ENCODE data around the gene ATP12A.

DNA sequence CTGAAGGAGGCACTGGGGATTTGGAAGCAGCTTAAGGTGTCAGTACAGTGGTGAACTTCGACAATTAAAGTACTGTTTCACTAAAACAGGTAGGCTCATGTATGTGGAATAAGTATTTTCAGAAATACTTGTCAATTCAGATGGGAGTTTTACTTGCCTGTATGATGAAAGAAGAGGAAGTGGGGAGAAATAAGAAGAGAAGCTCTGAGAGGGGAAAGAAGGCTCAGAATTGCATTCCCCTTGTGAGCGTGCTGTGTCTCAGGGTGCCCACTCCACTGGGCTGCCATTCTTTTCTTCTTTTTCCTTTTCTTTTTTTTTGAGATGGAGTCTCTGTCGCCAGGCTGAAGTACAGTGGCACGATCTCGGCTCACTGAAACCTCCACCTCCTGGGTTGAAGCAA lies 45.2 kb downstream of the ATP12A start:
- TF ChIP-seq, protein P1, sequence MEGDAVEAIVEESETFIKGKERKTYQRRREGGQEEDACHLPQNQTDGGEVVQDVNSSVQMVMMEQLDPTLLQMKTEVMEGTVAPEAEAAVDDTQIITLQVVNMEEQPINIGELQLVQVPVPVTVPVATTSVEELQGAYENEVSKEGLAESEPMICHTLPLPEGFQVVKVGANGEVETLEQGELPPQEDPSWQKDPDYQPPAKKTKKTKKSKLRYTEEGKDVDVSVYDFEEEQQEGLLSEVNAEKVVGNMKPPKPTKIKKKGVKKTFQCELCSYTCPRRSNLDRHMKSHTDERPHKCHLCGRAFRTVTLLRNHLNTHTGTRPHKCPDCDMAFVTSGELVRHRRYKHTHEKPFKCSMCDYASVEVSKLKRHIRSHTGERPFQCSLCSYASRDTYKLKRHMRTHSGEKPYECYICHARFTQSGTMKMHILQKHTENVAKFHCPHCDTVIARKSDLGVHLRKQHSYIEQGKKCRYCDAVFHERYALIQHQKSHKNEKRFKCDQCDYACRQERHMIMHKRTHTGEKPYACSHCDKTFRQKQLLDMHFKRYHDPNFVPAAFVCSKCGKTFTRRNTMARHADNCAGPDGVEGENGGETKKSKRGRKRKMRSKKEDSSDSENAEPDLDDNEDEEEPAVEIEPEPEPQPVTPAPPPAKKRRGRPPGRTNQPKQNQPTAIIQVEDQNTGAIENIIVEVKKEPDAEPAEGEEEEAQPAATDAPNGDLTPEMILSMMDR (conservative IDR thresholded peaks at IDR 0.05 in 1 of 2, IDR thresholded peaks at IDR 0.05 in 1 of 2; ENCODE audit: low read depth in 1 of 2, low read length in 2 of 2), result no peak
- TF ChIP-seq EZH2 (IDR thresholded peaks at IDR 0.05; ENCODE audit: low read length, missing control alignments), result no peak

Data from fibroblast of lung (primary cell).